Breast epithelium (tissue), 4 donors: ENCODE measurements around the gene MMP19. TPM values are rescaled to one million over a fixed set of nuclear protein-coding genes. Genes with fewer than 3 reads are reported as not detected.

ENCODE experiments used
- DNase-seq, 2 donors: peaks; one replicate each; pipeline ENCODE4 v3.0.0-alpha.2; 2019; ENCODE audit warnings: low spot score in 2 of 2
- H3K27ac ChIP-seq, 2 donors: fragments of 200-600 bp; sonication (generic) in 1 of 2; one replicate each; pipeline ENCODE4 v1.5.1; 2016 to 2019; ENCODE audit warnings: mild to moderate bottlenecking in 1 of 2
- H3K27me3 ChIP-seq, 2 donors: fragments of 200-600 bp; sonication (generic) in 1 of 2; one replicate each; pipeline versions ENCODE4 v1.5.1 to v1.6.0; 2017 to 2019; ENCODE audit warnings: control low read depth in 1 of 2, mild to moderate bottlenecking in 1 of 2
- H3K36me3 ChIP-seq: fragments of 200-600 bp; one replicate; pipeline ENCODE4 v1.5.1; 2019
- H3K4me1 ChIP-seq, 2 donors: fragments of 200-600 bp; sonication (generic); one replicate each; pipeline ENCODE4 v1.5.1; 2016 to 2019; ENCODE audit warnings: control low read depth in 1 of 2
- H3K4me3 ChIP-seq, 3 donors: fragments of 200-600 bp; sonication (generic); 1 replicate in 2 of 3; 2 replicates in 1 of 3; pipeline ENCODE4 v1.5.1; 2016 to 2019; ENCODE audit warnings: mild to moderate bottlenecking in 3 of 3, moderate library complexity in 2 of 3
- H3K9me3 ChIP-seq, 2 donors: fragments of 200-600 bp; sonication (generic) in 1 of 2; one replicate each; pipeline ENCODE4 v1.5.1; 2016 to 2019; ENCODE audit warnings: control low read depth in 1 of 2
- CTCF ChIP-seq, 3 donors: fragments of 450-650 bp; IDR thresholded peaks; one replicate each; pipeline ENCODE4 v1.5.1; 2016 to 2017; ENCODE audit warnings: antibody characterized with exemption in 3 of 3, mild to moderate bottlenecking in 3 of 3, moderate library complexity in 3 of 3
- POLR2A ChIP-seq: fragments of 450-650 bp; IDR thresholded peaks from one replicate; pipeline ENCODE4 v1.6.1; 2016; ENCODE audit warnings: antibody characterized with exemption, mild to moderate bottlenecking, moderate library complexity
- POLR2AphosphoS5 ChIP-seq, 3 donors: sonication (generic); formaldehyde crosslinking; IDR thresholded peaks; one replicate each; pipeline ENCODE4 v1.6.1; 2017; ENCODE audit warnings: antibody characterized with exemption in 3 of 3
- intact Hi-C: fragments of 100-400 bp; cut with DNase I; formaldehyde crosslinking; loops from one replicate; pipeline ENCODE4 v1.15.1; 2023; ENCODE audit warnings: low total_unique reads
- total RNA-seq, 3 donors: library from RNA; depleted of rRNA; stranded (reverse); fragments of >200 nt; gene quantifications; one replicate each; pipeline ENCODE4 v1.1.0, GENCODE V29; 2016

MMP19 gene
- total RNA-seq, 3 donors from 2014 or later: 21.9 to 50.6 (median 47.9) TPM

- Histone ChIP-seq H3K27ac (peak overlapping the region; percentile 92 to 98), H3K36me3 (no peaks in the 10 kb centered on the region), H3K4me3 (peak overlapping the region; percentile 13 to 52 (median 18)), H3K27me3 (no peaks in the 10 kb centered on the region), H3K9me3 (no peaks in the 10 kb centered on the region), H3K4me1 (peaks cover 0 to 8% of the 10 kb centered on the region in 2 donors)
- peak; percentile 86 to 98 (median 97) for TF ChIP-seq POLR2AphosphoS5 (IDR thresholded peaks at IDR 0.05)
- TF ChIP-seq POLR2A: no peak
- no peak for TF ChIP-seq CTCF (IDR thresholded peaks at IDR 0.05)
- intact Hi-C loops: no loop called here
- DNase-seq: peak in 1 of 2 donors; percentile 94
Measured at GRCh38 chr12:55847603-55848291, 5.0 kb upstream of the MMP19 start.

GRCh38 chr12:55847033-55847432 is 4.3 kb upstream of the MMP19 start:
- Histone ChIP-seq H3K4me1 (peaks cover 0 to 8% of the 10 kb centered on the region in 2 donors), H3K4me3 (peak overlapping the region in 1 of 3 donors; percentile 52), H3K9me3 (no peaks in the 10 kb centered on the region), H3K36me3 (no peaks in the 10 kb centered on the region), H3K27me3 (no peaks in the 10 kb centered on the region), H3K27ac (peak overlapping the region; percentile 92 to 98)
- intact Hi-C loops: no loop called here
- TF ChIP-seq POLR2AphosphoS5 (IDR thresholded peaks at IDR 0.05): no peak
- no peak for TF ChIP-seq POLR2A
- DNase-seq: no peak

- Histone ChIP-seq H3K27me3 (no peaks in the 10 kb centered on the region), H3K36me3 (no peaks in the 10 kb centered on the region), H3K4me3 (no peak overlapping the region), H3K9me3 (no peaks in the 10 kb centered on the region), H3K4me1 (peaks cover 0 to 8% of the 10 kb centered on the region in 2 donors), H3K27ac (peak overlapping the region; percentile 92 to 98)
- intact Hi-C loops: no loop called here
- TF ChIP-seq CTCF (IDR thresholded peaks at IDR 0.05) (no peak), POLR2A (no peak), POLR2AphosphoS5 (IDR thresholded peaks at IDR 0.05) (no peak)
- DNase-seq: no peak
Measured at GRCh38 chr12:55845785-55846496, 3.2 kb upstream of the MMP19 start.

- no peak for DNase-seq
- Histone ChIP-seq H3K27me3 (no peaks in the 10 kb centered on the region), H3K4me1 (peaks cover 0 to 8% of the 10 kb centered on the region in 2 donors), H3K27ac (peak overlapping the region; percentile 78 to 92), H3K4me3 (no peak overlapping the region), H3K36me3 (no peaks in the 10 kb centered on the region), H3K9me3 (no peaks in the 10 kb centered on the region)
- TF ChIP-seq POLR2A (no peak), POLR2AphosphoS5 (IDR thresholded peaks at IDR 0.05) (no peak), CTCF (IDR thresholded peaks at IDR 0.05) (no peak)
- intact Hi-C loops: no loop called here
Measured at GRCh38 chr12:55845361-55845760, 2.6 kb upstream of the MMP19 start.

- H3K4me3 ChIP-seq: no peak overlapping the region
- H3K4me1 ChIP-seq: peaks cover 0 to 8% of the 10 kb centered on the region in 2 donors
- H3K36me3 ChIP-seq: no peaks in the 10 kb centered on the region
- intact Hi-C loops: no loop called here
- H3K9me3 ChIP-seq: no peaks in the 10 kb centered on the region
- no peak for TF ChIP-seq POLR2AphosphoS5 (IDR thresholded peaks at IDR 0.05)
- no peak for DNase-seq
- H3K27ac ChIP-seq: peak overlapping the region; percentile 78 to 92
- H3K27me3 ChIP-seq: no peaks in the 10 kb centered on the region
Measured at GRCh38 chr12:55844961-55845360, 2.2 kb upstream of the MMP19 start.

GRCh38 chr12:55843431-55843830 is 695 bp upstream of the MMP19 start:
- intact Hi-C loops: no loop called here
- H3K4me1 ChIP-seq: peaks cover 0 to 8% of the 10 kb centered on the region in 2 donors
- no peaks in the 10 kb centered on the region for H3K27me3 ChIP-seq
- TF ChIP-seq POLR2A (no peak), POLR2AphosphoS5 (IDR thresholded peaks at IDR 0.05) (no peak), CTCF (IDR thresholded peaks at IDR 0.05) (no peak)
- no peak overlapping the region for H3K4me3 ChIP-seq
- no peak for DNase-seq
- H3K36me3 ChIP-seq: no peaks in the 10 kb centered on the region
- H3K9me3 ChIP-seq: no peaks in the 10 kb centered on the region
- H3K27ac ChIP-seq: peak overlapping the region; percentile 74 to 84
